HFFc6 (cell line): ENCODE data around the gene ARHGAP32. TPM values are rescaled to one million over a fixed set of nuclear protein-coding genes. Genes with fewer than 3 reads are reported as not detected.

ENCODE experiments used
- DNase-seq: peaks from one replicate; pipeline ENCODE4 v3.0.0-alpha.2; 2018
- H3K27ac Mint-ChIP-seq: 2 replicates; pipeline ENCODE4 v1.8.0; 2020; ENCODE audit warnings: mild to moderate bottlenecking, mixed read lengths
- H3K27me3 Mint-ChIP-seq: 2 replicates; pipeline ENCODE4 v1.8.0; 2021; ENCODE audit warnings: mild to moderate bottlenecking, moderate library complexity, mixed read lengths; ENCODE audit not compliant: insufficient read depth
- H3K36me3 Mint-ChIP-seq: 2 replicates; pipeline ENCODE4 v1.8.0; 2021; ENCODE audit warnings: low read depth, mixed read lengths
- H3K4me1 Mint-ChIP-seq: 2 replicates; pipeline ENCODE4 v1.8.0; 2020; ENCODE audit warnings: low read depth, mixed read lengths
- H3K4me3 Mint-ChIP-seq: 2 replicates; pipeline ENCODE4 v1.8.0; 2020; ENCODE audit warnings: mild to moderate bottlenecking, moderate library complexity, mixed read lengths
- H3K9me3 Mint-ChIP-seq: 2 replicates; pipeline ENCODE4 v1.8.0; 2020; ENCODE audit warnings: mild to moderate bottlenecking, mixed read lengths
- total RNA-seq, 6 experiments: library from RNA; stranded (reverse); fragmentation: NEBNext Ultra II Directional; extraction: Animal tissue kit (Norgen Biotek cat#: 25700); gene quantifications; 2 replicates in 1 of 6; 3 replicates in 5 of 6; pipeline ENCODE4 v1.2.3, GENCODE V29; 2021
- TF ChIP-seq, protein P1 (sequence below): fragments of 200-600 bp; sonication (generic); IDR thresholded peaks from 2 replicates; pipeline ENCODE4 v1.5.0; 2021; ENCODE audit warnings: antibody characterized with exemption, mild to moderate bottlenecking

ARHGAP32 gene
- total RNA-seq, 6 experiments from 2014 or later, result 7.6 to 8.7 (median 8.0) TPM

DNA sequence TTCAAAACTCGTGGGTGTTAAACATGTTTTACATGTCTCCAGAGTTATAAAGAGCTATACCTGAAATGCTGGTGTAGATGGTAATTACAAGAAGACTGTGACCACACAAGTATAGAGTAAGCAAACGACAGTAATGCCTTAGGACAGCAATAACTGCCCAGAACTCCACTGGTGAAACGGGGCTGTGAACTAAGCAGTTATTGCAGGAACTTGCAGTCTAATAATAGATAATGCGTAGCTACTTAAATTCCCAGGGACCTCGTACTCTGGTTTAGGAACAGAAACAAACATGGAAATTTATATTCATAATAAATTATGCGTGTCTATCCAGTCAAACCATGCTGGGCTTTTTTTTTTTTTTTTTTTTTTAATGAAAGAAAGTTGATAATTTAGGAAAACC lies 224.5 kb downstream of the ARHGAP32 start:
- TF ChIP-seq, protein P1, sequence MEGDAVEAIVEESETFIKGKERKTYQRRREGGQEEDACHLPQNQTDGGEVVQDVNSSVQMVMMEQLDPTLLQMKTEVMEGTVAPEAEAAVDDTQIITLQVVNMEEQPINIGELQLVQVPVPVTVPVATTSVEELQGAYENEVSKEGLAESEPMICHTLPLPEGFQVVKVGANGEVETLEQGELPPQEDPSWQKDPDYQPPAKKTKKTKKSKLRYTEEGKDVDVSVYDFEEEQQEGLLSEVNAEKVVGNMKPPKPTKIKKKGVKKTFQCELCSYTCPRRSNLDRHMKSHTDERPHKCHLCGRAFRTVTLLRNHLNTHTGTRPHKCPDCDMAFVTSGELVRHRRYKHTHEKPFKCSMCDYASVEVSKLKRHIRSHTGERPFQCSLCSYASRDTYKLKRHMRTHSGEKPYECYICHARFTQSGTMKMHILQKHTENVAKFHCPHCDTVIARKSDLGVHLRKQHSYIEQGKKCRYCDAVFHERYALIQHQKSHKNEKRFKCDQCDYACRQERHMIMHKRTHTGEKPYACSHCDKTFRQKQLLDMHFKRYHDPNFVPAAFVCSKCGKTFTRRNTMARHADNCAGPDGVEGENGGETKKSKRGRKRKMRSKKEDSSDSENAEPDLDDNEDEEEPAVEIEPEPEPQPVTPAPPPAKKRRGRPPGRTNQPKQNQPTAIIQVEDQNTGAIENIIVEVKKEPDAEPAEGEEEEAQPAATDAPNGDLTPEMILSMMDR, result no peak
- H3K27me3 Mint-ChIP-seq, result peaks cover 2% of the 10 kb centered on the region; the same call in 1 of the 2 replicates
- H3K9me3 Mint-ChIP-seq, result no peaks in the 10 kb centered on the region
- H3K27ac Mint-ChIP-seq, result no peak overlapping the region
- no peak overlapping the region for H3K4me3 Mint-ChIP-seq
- no peak for DNase-seq
- H3K4me1 Mint-ChIP-seq, result peaks cover 12% of the 10 kb centered on the region; the same call in 1 of the 2 replicates
- peaks cover 16% of the 10 kb centered on the region for H3K36me3 Mint-ChIP-seq

DNA sequence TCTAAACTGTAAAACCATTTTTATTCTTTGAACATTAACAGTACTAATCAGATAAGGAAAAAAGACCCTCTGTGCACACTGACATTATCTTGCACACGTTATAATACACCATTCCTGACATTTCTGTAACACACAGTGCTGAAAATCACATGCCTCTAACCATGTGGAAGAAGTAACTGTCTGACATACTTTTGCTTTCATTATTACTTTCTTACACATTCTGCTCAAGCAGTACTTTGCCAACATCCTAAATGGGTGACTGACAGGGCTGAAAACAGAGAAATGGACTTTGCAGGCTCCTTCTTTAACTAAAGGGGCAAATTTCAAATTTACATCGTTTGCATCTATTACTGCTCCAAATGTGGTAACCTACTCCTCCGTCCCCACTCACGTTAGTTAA lies 226.6 kb downstream of the ARHGAP32 start:
- peaks cover 2% of the 10 kb centered on the region; the same call in 1 of the 2 replicates for H3K27me3 Mint-ChIP-seq
- H3K4me3 Mint-ChIP-seq, result no peak overlapping the region
- TF ChIP-seq, protein P1, result no peak
- H3K9me3 Mint-ChIP-seq, result no peaks in the 10 kb centered on the region
- DNase-seq, result no peak
- H3K27ac Mint-ChIP-seq, result no peak overlapping the region
- H3K36me3 Mint-ChIP-seq, result peaks cover 9% of the 10 kb centered on the region
- H3K4me1 Mint-ChIP-seq, result peaks cover 9% of the 10 kb centered on the region; the same call in 1 of the 2 replicates

DNA sequence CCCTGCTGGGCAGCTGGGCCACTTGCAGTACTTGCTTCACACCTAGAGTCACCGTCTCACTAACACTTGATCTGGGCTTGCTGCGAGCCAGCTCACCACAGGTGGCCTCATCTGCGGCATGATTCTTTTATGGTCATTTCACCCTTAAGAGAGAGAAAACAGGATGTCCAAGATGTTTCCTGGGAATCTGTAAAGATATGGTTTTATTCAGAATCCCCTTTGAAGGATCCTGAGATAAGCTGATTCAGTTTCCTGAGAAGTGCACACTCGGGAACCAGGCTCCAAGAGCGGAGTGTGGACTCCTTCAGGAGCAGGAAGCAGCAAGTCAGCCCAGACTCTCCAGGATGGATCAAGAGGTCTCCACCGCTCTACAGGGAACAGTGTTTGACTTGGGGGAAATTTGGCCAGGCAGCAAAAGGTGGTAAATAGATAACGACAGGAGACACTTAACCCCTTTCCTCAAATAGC lies 227.6 kb downstream of the ARHGAP32 start:
- no peaks in the 10 kb centered on the region for H3K9me3 Mint-ChIP-seq
- H3K4me1 Mint-ChIP-seq, result peaks cover 6% of the 10 kb centered on the region; the same call in 1 of the 2 replicates
- H3K27ac Mint-ChIP-seq, result no peak overlapping the region
- no peaks in the 10 kb centered on the region for H3K36me3 Mint-ChIP-seq
- H3K4me3 Mint-ChIP-seq, result no peak overlapping the region
- DNase-seq, result no peak
- peaks cover 2% of the 10 kb centered on the region; the same call in 1 of the 2 replicates for H3K27me3 Mint-ChIP-seq
- TF ChIP-seq, protein P1, result no peak

DNA sequence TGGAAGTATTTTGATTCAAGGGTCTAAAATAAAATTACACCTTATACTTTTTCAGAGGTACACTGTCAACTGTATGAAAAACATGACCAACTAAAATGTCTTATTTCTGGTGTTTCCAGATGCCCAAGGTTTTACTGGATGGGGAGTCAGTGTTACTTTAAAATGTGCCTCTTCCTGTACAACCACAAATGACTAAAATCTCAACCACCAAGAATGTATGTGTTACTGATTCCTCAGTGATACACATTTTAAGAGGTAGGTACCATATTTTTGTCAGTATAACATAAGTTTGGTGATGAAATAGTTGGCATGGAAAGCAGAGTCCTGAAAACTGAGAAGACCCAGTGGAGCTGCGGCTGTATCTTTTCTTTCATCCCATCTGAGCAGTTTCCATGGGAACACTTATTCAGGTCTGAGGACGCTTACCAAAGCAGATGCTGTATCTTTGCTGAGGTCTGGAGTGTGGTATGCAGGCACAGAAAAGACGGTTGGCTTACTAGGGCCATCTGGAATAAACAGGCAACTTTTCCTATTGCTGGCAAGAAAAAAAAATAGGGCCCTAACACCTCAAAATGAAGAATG lies 228.3 kb downstream of the ARHGAP32 start:
- Mint-ChIP-seq H3K27me3 (peaks cover 2% of the 10 kb centered on the region; the same call in 1 of the 2 replicates), H3K9me3 (no peaks in the 10 kb centered on the region), H3K4me3 (no peak overlapping the region), H3K27ac (no peak overlapping the region), H3K4me1 (peaks cover 6% of the 10 kb centered on the region; the same call in 1 of the 2 replicates), H3K36me3 (no peaks in the 10 kb centered on the region)
- TF ChIP-seq, protein P1, result no peak
- no peak for DNase-seq

DNA sequence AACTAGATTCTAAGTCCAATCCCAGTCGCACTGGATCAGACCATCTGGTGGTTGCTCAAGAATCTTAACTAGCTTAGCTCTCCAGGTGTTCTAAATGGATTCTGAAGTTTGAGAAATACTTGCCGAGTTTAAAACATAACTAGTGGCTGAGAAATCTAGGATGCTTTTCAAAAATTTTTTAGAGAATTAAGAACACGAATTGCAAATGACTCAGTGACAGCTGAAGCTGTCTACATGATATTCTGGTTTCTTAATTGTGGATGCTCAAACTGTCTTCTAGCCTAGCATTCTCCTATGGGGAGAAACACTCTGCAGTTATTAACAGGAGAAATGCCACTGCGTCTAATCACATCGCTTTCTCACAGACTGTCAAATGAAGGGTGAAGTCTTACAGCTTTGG lies 229.2 kb downstream of the ARHGAP32 start:
- Mint-ChIP-seq H3K4me1 (peaks cover 6% of the 10 kb centered on the region; the same call in 1 of the 2 replicates), H3K9me3 (no peaks in the 10 kb centered on the region), H3K27me3 (peaks cover 2% of the 10 kb centered on the region), H3K27ac (no peak overlapping the region), H3K4me3 (no peak overlapping the region), H3K36me3 (no peaks in the 10 kb centered on the region)
- no peak for DNase-seq
- TF ChIP-seq, protein P1, result no peak
